HUES6 (cell line): ENCODE results near the gene TMEM215.
"Not testable (repeated sequence)": the region's sequence is repeated elsewhere in the genome, so short reads cannot be mapped to it uniquely, and the experiment has no call there.

Experiments
- H3K27ac ChIP-seq: 2 replicates; pipeline ENCODE4 v1.7.0; 2013; ENCODE audit warnings: low read depth, mild to moderate bottlenecking, low read length, inconsistent platforms
- H3K27me3 ChIP-seq: 2 replicates; pipeline ENCODE4 v1.6.1; 2013; ENCODE audit warnings: low read length; ENCODE audit not compliant: control insufficient read depth, insufficient read depth
- H3K36me3 ChIP-seq: 2 replicates; pipeline ENCODE4 v1.6.1; 2013; ENCODE audit warnings: low read length; ENCODE audit not compliant: control insufficient read depth, insufficient read depth
- H3K4me1 ChIP-seq: 2 replicates; pipeline ENCODE4 v1.6.1; 2013; ENCODE audit warnings: low read length; ENCODE audit not compliant: control insufficient read depth, insufficient read depth
- H3K4me3 ChIP-seq: 2 replicates; pipeline ENCODE4 v1.5.1; 2013; ENCODE audit warnings: low read depth, low read length
- H3K9ac ChIP-seq: one replicate; pipeline ENCODE4 v1.6.1; 2013; ENCODE audit warnings: mild to moderate bottlenecking, low read length
- H3K9me3 ChIP-seq: 2 replicates; pipeline ENCODE4 v1.6.1; 2013; ENCODE audit warnings: low read depth, low read length; ENCODE audit not compliant: control insufficient read depth, insufficient read depth

Gene TMEM215

GRCh38 chr9:32782476-32783167 lies 718 bp upstream of the TMEM215 start:
- H3K27me3 ChIP-seq = peaks cover 92% of the 10 kb centered on the region
- H3K36me3 ChIP-seq = no peaks in the 10 kb centered on the region
- no peaks in the 10 kb centered on the region for H3K9me3 ChIP-seq

GRCh38 chr9:32787816-32788215 lies 4.5 kb downstream of the TMEM215 start:
- H3K36me3 ChIP-seq = no peaks in the 10 kb centered on the region
- H3K4me3 ChIP-seq = no peak overlapping the region
- no peak overlapping the region for H3K9ac ChIP-seq
- H3K27me3 ChIP-seq = peaks cover 58% of the 10 kb centered on the region
- no peaks in the 10 kb centered on the region for H3K9me3 ChIP-seq
- 0 out of 2 replicates have a peak, but pooled peaks cover 1% of the 10 kb centered on the region for H3K4me1 ChIP-seq
- H3K27ac ChIP-seq = no peak overlapping the region

More at GRCh38 chr9:32782476-32783167, 718 bp upstream of the TMEM215 start:
- Histone ChIP-seq H3K9ac (peak overlapping the region; percentile 20), H3K4me3 (peak overlapping the region; percentile 82), H3K27ac (no peak overlapping the region), H3K4me1 (0 out of 2 replicates have a peak, but pooled peaks cover 3% of the 10 kb centered on the region)

GRCh38 chr9:32796015-32796414 lies 12.7 kb downstream of the TMEM215 start:
- H3K27me3 ChIP-seq, H3K9ac ChIP-seq, H3K4me1 ChIP-seq, H3K27ac ChIP-seq, H3K4me3 ChIP-seq, H3K36me3 ChIP-seq: not testable (repeated sequence)
- H3K9me3 ChIP-seq = peaks cover 32% of the 10 kb centered on the region

GRCh38 chr9:32801530-32801929 lies 18.2 kb downstream of the TMEM215 start:
- no peaks in the 10 kb centered on the region for H3K4me1 ChIP-seq
- peaks cover 14% of the 10 kb centered on the region for H3K9me3 ChIP-seq
- no peak overlapping the region for H3K9ac ChIP-seq
- H3K4me3 ChIP-seq = no peak overlapping the region
- H3K36me3 ChIP-seq = no peaks in the 10 kb centered on the region
- 0 out of 2 replicates have a peak, but pooled peaks cover 3% of the 10 kb centered on the region for H3K27me3 ChIP-seq
- H3K27ac ChIP-seq = no peak overlapping the region

- Histone ChIP-seq H3K36me3 (no peaks in the 10 kb centered on the region), H3K9ac (no peak overlapping the region), H3K4me3 (no peak overlapping the region), H3K27ac (no peak overlapping the region), H3K27me3 (no peaks in the 10 kb centered on the region), H3K9me3 (peaks cover 11% of the 10 kb centered on the region), H3K4me1 (no peaks in the 10 kb centered on the region)
Observed at GRCh38 chr9:32807217-32807616, 23.9 kb downstream of the TMEM215 start.

GRCh38 chr9:32811246-32811645 lies 27.9 kb downstream of the TMEM215 start:
- no peak overlapping the region for H3K27ac ChIP-seq
- H3K36me3 ChIP-seq = no peaks in the 10 kb centered on the region
- no peak overlapping the region for H3K4me3 ChIP-seq
- no peak overlapping the region for H3K9ac ChIP-seq
- H3K27me3 ChIP-seq = no peaks in the 10 kb centered on the region
- H3K9me3 ChIP-seq = peaks cover 11% of the 10 kb centered on the region
- H3K4me1 ChIP-seq = no peaks in the 10 kb centered on the region

- Histone ChIP-seq H3K9ac (no peak overlapping the region), H3K27me3 (peaks cover 9% of the 10 kb centered on the region; the same call in 1 of the 2 replicates), H3K4me3 (no peak overlapping the region), H3K4me1 (peaks cover 5% of the 10 kb centered on the region; the same call in 1 of the 2 replicates), H3K36me3 (no peaks in the 10 kb centered on the region), H3K9me3 (no peaks in the 10 kb centered on the region), H3K27ac (no peak overlapping the region)
Observed at GRCh38 chr9:32820322-32820721, 37.0 kb downstream of the TMEM215 start.

GRCh38 chr9:32823101-32823500 lies 39.8 kb downstream of the TMEM215 start:
- Histone ChIP-seq H3K36me3 (no peaks in the 10 kb centered on the region), H3K4me1 (peaks cover 5% of the 10 kb centered on the region; the same call in 1 of the 2 replicates), H3K9ac (no peak overlapping the region), H3K27ac (no peak overlapping the region), H3K9me3 (no peaks in the 10 kb centered on the region), H3K27me3 (peaks cover 9% of the 10 kb centered on the region; the same call in 1 of the 2 replicates), H3K4me3 (no peak overlapping the region)

- 0 out of 2 replicates have a peak, but pooled peaks cover 5% of the 10 kb centered on the region for H3K27me3 ChIP-seq
- no peak overlapping the region for H3K4me3 ChIP-seq
Observed at GRCh38 chr9:32823551-32823950, 40.2 kb downstream of the TMEM215 start.

GRCh38 chr9:32825203-32825602 lies 41.9 kb downstream of the TMEM215 start:
- Histone ChIP-seq H3K9me3 (no peaks in the 10 kb centered on the region), H3K9ac (no peak overlapping the region), H3K4me1 (peaks cover 5% of the 10 kb centered on the region; the same call in 1 of the 2 replicates), H3K4me3 (no peak overlapping the region), H3K27ac (no peak overlapping the region), H3K27me3 (0 out of 2 replicates have a peak, but pooled peaks cover 3% of the 10 kb centered on the region), H3K36me3 (no peaks in the 10 kb centered on the region)

More at GRCh38 chr9:32823551-32823950, 40.2 kb downstream of the TMEM215 start:
- Histone ChIP-seq H3K4me1 (peaks cover 5% of the 10 kb centered on the region; the same call in 1 of the 2 replicates), H3K9me3 (no peaks in the 10 kb centered on the region), H3K36me3 (no peaks in the 10 kb centered on the region), H3K9ac (no peak overlapping the region), H3K27ac (no peak overlapping the region)

GRCh38 chr9:32828861-32829260 lies 45.5 kb downstream of the TMEM215 start:
- H3K27ac ChIP-seq = no peak overlapping the region
- no peaks in the 10 kb centered on the region for H3K9me3 ChIP-seq
- peaks cover 7% of the 10 kb centered on the region; the same call in 1 of the 2 replicates for H3K27me3 ChIP-seq
- H3K4me1 ChIP-seq = no peaks in the 10 kb centered on the region
- H3K9ac ChIP-seq = no peak overlapping the region
- no peaks in the 10 kb centered on the region for H3K36me3 ChIP-seq
- H3K4me3 ChIP-seq = no peak overlapping the region
